Bone marrow (tissue), 2 donors: ENCODE results near the gene SLC66A3.
"Not testable (repeated sequence)": the region's sequence is repeated elsewhere in the genome, so short reads cannot be mapped to it uniquely, and the experiment has no call there.

Source experiments
- DNase-seq, 2 donors: peaks; one replicate each; lab custom pipeline; 2025; lab: John Stamatoyannopoulos, UW

Gene SLC66A3

DNA sequence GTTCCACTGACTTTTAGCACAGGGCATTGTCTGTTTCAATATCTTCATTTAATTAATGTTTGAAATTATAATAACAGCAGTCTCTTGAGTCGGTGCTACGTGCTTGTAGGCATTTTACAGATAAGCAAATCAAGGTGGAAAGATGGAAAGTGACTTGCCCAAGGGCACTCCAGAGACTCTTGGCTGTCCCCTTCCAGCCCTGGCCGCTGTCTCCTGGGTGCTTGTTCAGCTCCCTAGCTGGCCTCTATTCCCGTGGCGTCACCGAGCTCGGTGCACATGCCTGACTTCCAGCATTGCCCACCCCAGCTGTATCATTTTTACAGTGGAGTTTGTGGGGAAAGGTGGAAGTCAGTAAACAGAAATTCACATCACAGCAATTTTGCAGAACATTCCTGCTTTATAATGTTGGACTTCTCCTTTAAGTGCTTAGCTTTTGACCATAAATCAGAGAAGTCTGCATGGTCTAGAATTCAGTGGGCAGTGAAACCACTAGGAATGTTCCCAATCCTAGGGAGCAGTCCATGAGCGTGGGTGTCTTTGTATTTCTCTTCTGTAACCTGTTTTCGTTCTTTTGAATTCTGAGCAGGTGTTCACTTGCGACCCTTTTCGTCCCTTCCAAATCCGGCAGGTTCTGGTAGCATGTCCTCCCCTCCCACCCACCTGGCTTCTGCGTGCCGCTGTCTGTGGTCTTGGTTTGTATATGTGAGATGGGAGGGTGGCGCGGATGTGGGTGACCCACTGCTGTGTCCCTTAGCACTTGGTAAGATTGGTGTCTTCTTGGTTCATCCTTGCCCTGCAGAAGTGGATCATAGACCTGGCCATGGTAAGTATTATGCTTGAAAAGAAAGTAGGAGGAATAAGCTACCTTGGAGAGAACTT is 8.4 kb downstream of the SLC66A3 start:
- no peak for DNase-seq

DNA sequence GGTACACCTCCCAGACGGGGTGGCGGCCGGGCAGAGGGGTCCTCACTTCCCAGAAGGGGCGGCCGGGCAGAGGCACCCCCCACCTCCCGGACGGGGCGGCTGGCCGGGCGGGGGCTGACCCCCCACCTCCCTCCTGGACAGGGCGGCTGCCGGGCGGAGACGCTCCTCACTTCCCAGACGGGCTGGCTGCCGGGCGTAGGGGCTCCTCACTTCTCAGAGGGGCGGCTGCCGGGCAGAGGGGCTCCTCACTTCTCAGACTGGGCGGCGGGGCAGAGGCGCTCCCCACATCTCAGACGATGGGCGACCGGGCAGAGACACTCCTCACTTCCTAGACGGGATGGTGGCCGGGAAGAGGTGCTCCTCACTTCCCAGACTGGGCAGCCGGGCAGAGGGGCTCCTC is 9.8 kb downstream of the SLC66A3 start:
- DNase-seq: not testable (repeated sequence)

DNA sequence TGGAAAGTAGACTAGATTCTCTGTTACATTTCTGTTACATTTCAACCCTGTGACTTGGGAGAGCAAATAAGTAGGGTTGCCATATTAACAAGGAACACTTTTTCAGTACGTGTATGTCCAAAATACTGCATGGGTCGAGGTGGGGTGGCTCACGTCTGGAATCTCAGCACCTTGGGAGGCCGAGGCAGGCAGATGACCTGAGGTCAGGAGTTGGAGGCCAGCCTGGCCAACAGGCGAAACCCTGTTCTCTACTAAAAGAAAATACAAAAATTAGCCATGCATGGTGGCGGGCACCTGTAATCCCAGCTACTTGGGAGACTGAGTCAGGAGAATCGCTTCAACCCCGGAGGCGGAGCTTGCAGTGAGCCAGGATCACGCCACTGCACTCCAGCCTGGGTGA is 11.2 kb downstream of the SLC66A3 start:
- no peak for DNase-seq

DNA sequence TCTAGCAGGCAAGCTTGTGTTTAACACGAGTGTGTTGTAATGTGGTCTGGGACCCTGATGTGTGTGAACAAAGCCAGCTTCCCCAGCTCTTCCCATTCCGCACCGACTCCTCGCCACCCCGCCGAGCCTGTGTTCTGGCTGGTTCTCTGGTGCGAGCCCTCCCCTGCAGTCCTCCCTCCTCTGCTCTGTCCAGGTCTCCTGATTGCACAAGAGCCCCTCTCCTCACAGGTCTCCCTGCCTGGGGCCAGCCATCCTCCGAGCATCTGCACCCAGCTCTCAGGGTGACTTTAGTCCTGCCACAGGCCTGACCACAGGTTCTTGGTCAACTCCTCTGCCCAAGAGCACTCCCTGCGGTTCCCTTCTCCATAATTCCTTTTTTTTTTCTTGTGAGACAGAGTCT is 13.2 kb downstream of the SLC66A3 start:
- no peak for DNase-seq

DNA sequence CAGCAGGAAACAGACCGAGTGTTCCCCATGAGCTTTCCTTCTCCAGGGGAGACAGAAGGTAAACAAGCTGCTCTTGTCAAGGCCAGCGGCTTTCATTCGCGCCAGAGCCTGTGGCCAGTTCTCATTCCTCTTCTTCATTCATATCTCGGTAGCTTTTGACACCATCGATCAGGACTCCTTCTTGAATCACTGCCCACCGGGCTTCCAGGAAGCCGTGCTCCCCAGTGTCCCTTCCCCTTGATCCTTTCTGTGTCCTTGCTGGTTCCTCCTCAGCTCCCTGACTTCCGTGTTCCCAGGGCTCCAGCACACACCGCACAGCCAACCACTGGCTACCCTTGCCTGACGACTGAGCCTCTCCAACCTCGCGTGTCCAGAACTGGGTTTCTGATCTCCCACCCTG is 14.1 kb downstream of the SLC66A3 start:
- DNase-seq: no peak

DNA sequence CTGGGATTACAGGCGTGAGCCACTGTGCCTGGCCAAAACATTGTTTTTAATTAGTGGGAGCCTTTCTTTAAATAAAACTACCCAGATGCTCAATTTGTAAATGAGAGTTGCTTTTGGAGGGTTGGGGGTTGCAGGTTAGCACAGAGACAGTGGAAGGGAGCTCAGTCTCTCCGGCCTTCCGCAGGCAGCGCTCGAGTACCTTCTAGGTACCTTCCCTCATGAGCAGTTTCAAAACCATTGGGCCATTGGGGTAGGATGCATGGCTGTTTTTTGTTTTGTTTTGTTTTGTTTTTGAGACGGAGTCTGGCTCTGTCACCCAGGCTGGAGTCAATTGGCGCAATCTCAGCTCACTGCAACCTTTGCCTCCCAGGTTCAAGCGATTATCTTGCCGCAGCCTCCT is 19.0 kb downstream of the SLC66A3 start:
- no peak for DNase-seq

DNA sequence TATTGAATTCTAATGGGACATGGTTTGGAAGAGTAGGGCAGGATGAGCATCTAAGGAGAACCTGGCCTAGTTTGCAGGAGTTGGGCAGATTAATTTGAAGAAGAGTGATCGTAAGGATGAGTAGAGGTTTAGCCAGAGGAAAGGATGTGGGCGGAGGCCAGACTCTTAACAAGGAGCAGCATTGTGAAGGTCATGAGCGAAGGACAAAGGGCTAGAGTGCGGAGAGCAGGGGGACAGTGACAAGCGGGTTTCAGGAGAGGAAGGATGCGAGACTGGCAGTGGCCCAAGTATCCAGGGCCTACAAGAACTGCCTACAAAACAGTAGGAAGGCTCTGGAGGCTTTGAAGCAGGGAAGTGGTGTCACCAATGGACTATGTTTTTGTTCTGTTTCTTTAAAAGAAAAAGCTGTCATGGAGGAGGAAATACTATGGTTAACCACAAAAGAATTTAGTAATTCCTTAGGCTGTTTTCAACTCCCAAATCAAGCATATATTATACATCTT is 20.1 kb downstream of the SLC66A3 start:
- DNase-seq: peak in 1 of 2 donors; percentile 11

DNA sequence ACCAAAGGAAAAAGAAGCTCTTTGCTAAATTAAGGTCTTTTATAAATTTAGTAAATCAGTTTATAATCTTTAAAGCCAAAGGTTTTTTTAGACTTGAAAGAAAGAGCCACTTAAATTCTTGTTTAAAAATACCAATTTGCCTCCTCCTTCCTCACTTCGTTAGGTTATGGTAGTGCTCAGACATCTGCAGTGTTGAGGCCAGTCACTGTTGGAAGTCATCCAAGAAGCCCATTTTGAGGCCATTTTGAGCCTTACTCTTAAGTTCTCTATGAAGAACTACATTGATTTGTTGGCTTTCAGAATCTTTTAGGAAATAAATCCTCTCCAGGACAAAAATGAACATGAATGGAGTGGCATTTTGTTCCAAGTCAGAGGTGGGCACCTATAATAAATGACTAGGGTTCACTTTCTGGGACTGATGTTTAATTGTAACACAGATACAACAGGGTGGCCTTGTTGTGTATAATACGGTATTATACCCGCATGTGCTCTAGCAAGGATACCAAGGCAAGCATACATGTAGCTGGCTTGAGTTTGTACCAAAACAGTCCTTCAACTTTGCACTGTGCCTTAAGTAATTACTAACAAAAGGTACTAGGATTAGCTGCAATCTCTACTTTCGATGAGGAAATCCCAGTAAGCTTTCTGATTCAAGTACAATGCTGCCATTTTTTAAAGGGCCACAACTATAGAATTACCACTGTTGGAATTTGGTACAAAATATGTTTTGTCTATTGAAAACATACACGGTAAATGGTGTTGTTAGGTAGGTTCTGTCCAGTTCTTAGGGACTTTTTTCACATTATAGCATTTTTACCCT is 22.8 kb downstream of the SLC66A3 start:
- DNase-seq: no peak

DNA sequence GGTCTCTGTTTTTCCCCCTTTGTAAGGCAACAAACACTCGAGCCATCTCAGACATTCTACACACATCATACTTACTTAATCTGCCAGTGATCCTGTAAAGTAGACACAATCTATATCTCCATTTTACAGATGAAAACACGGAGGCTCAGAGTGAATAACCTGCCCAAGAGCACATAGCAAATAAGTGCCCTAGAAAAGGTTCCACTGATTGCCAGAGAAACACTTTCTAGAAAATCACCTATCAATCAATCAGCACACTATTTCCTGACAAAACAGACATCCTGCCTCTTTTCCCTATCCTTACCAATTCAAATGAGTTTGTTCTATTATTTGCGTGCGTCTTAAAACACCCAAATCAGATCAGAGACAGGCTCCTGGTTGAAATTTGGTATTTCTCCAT is 23.9 kb downstream of the SLC66A3 start:
- DNase-seq: no peak

DNA sequence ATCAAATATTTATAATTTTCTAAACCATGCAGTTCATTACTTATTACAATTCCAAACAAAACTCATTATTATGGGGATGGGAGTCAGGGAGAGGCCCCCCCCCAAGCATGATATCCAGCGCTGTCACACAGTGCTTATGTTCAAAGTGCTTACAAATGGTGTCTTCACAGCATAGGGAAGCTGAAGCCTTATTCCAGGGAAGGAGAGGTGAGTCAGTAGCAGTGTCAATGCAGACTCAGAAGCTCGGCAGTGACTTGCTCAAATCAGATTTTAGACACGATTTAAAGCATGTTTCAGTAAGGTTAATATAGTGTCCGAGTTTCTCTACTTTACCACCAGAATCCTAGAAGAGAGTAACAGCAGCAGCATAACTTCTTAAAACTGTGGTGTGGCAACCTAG is 24.6 kb downstream of the SLC66A3 start:
- DNase-seq: no peak

DNA sequence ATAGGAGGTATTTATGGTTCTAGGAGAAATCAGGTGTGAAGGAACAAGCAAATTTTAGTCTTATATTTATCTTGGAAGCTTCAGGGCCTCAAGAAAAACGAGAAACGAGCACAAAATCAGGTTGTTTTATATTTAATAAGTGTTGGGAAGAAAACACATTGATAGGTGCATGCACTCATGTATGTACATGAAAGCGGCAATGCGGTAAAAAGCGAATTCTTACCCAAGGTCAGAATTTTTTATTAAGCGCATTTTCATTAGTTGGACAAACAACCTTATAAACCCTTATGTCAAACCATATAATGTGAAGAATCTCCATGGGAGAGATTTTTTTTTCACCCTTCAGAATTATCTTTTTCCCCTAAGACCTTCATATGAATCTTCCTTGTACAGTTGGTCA is 25.4 kb downstream of the SLC66A3 start:
- DNase-seq: no peak

DNA sequence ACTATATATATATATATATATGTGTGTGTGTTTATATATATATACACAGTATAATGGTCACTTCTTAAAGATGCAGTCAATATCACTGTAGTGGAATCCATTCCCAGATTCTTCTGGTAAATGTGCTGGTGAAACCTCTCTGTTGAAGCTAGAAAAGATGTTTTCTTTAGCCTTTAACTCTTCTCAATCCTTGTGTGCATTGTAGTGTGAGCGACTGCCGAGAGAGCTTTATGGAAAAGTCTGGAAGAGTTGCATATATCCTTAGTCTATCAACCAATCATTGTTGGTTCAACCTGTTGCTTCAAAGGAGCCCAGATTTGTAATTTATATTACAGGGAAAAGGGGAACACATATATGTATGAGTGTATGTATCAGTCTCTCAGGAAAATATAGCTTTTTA is 27.7 kb downstream of the SLC66A3 start:
- no peak for DNase-seq

DNA sequence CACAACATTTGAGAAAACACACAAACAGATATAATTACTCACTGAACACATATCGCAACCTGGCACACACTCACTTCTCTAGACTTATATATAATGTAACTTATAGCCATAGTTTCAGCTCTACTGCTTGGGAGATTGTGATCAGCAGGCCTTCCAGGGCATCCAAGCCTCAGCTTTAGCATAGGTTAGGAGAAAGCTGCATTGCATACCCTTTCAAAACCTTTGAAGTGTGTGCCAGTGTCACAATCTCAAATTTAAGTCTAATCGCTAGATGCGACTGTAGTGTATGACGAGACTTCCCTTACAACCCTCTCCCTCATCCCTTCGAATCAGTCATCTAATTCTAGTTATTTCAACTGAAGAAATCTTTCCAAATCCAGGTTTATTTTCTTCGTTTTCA is 30.9 kb downstream of the SLC66A3 start:
- no peak for DNase-seq

DNA sequence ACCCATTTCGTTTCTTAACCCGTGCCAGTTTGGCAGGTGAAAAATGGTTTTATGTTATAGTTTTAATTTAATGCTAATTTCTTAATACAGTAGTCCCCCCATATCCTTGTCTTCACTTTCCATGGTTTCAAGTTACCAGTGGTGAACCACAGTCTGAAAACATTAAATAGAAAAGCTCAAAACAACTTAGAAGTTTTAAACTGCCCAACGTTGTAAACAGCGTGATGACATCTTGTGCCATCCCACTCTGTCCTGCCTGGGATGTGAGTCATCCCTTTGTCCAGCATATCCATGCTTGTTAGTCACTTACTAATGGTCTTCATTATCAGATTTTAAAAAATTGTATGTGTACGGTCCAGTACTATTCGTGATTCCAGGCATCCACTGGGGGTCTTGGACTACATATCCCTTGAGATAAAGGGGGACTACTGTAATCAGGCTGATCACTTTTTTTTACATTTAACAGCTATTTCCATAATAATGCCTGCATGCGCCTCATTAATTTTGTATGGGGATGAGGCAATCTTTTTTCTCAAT is 31.9 kb downstream of the SLC66A3 start:
- no peak for DNase-seq

DNA sequence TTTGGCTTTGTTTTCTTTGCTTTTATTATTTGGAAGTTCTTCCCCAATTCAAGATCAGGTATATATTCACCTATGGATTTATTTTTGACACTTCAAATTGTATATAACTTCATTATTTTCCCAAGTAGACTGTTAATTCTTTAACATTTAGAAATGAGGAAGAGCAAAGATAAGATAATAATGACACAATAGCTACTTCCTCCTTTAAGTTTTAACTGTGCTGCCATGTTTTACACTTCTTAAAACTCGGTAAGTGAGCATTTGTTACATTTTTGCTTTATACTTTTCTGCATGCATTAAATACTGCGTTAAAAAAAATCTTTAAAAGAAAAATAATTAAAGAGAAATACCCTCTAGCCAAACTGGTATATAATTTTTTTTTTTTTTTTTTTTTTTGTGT is 32.5 kb downstream of the SLC66A3 start:
- DNase-seq: peak in 1 of 2 donors; percentile 9

DNA sequence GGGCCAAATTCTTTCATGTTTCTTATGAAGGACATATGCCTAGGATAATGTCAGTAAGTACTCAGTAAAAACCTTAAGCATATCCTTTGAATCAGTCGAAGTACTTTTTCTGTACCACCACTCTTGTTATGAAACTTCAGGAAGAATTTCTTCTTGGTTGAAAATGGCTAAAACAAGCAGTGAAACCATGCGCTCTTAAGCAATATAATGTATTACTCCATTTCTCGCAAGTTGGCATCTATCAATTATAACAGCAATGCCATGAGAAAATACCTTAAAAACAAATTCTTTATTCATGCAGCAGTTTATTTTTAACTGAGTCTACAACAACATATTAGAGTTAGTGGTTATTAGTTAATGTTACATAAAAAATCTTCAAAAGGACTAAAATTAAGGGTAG is 41.0 kb downstream of the SLC66A3 start:
- DNase-seq: no peak

DNA sequence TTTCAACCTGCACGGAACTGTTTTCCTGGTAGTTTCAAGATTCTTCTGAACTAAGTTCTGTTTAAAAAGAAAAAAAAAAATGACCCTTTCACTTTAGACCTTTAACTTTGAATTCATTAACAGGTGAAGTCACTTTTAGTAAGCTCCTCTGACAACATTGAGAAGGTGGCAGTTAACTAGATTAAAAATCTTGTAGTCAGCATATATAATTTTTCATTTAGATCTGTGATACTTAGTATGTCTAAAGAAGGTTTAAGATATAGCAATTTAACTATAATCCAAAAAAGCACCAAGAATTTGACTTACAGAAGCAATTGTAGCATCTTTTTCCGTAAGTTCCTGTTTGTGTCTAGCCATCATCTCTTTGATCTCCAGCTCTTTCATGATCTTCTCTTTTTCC is 45.4 kb downstream of the SLC66A3 start:
- DNase-seq: no peak

DNA sequence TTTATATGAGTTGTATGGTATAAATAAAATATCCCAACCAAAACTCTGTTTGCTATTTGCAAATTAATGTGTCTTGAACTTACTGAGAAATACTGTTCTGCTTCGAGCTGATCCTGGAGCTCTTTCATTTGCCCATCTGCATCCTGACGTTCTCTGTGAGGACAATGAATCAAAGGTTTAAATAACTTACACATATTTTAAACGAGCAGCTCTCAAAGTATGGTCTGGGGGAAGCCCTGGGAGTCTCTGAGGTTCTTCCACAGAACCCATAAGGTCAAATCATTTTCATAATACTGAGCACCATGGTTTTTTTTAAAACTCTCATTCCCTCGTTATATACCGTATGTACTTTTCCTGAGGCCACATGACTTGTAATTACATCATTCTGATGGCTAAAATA is 46.7 kb downstream of the SLC66A3 start:
- no peak for DNase-seq

DNA sequence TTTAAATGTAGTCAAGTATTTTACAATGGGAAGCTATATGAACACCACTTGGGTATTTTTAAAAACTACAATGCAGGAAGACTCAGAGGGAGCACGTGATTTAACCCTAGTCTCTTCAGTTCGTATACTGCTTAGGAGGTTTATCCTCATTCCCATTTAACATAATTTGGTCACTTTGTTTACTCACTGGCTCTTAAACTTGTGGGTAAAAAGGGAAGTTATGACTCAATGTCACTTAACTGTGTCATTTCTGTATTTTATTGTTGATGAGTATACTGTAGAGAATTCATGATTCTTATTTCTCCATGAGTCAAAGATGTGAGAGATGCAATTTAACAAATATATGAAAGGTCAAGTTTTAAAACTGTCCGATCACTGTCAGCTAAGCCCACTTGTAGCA is 48.2 kb downstream of the SLC66A3 start:
- peak in 1 of 2 donors; percentile 87 for DNase-seq

DNA sequence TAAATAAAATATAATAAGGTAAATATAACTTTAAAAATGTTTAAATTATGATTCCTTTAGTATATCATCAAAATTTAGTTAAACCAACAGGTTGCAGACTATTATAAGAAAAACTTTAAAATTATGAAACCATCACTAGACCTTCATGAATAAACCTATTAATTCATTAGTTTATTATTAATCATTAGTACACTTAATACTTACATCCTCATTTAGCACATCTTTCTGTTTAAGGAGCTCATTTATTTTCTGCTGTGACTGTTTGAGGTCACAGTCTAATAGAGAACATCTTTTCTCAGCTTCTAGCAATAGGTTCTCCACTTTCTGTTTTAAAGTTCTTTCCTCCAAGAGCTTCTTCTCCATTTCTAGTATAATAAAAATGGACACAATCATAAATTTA is 52.8 kb downstream of the SLC66A3 start:
- no peak for DNase-seq

DNA sequence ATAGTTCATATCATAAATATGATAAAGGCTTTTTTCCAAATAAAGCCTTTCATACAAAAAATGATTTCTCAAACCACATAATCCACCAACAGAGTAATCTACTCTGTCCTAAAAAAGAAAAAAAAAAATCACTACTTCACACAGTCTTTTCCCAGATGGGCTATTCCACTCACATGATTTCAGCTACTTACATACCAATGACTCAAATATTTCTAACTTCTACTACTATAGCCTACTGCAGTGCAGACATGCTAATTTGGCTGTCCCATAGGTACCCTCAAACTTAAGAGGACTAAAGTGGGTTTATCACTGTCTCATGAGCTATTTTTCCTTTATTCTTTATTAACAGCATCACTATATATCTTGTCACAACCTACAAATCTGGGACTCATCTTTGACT is 57.4 kb downstream of the SLC66A3 start:
- no peak for DNase-seq

DNA sequence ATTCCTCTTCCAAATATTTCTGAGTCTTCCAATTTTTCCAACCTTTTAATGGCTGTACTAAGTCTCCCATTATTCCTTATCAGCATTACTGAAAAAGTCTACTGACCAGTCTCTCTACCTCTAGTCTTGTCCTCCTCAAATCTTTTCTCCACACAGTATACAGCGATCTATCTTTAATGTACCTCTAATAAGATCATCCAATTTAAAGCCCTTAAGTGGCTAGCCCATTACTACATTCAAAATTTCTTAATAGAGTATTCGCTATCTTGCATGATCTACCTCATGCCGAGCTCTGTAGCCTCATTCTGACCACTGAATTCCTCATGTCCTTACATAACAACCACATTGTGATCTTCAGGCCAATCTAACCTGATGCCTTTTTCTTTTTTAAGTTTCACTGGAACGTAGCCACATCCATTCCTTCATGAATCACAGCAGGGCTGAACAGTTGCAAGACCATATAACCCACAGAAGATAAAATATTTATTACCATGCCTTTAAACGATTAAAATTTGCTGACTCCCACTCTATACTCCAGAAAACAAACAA is 57.9 kb downstream of the SLC66A3 start:
- DNase-seq: no peak

DNA sequence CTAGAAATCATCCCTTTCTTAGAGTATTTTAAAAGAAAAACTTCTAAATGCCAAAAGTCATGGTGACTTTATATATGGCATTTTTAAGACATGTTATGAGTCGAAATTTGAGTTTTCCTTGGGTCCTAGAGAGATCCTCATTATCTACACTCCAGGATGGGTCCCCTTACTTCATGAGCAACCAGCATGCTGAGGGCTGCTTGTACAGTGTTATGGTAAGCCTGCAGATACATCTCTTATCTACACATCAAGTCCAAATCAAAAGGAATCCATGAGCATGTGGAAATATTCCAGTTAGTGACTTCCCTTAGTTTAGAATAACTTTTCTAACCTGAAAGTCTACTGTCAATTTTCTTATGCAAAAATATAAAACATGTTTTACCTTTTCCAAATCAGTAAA is 58.7 kb downstream of the SLC66A3 start:
- DNase-seq: no peak
